HepG2 (cell line): Measurements from ENCODE around the gene KRTAP12-4. TPM values are rescaled to one million over a fixed set of nuclear protein-coding genes. Genes with fewer than 3 reads are reported as not detected.

Experiments
- ARID4A ChIP-seq: sonication (generic); formaldehyde crosslinking; IDR thresholded peaks from 2 replicates; pipeline ENCODE4 v1.5.0; 2020; ENCODE audit warnings: mild to moderate bottlenecking, missing genetic modification reagents, borderline replicate concordance
- BCL6 ChIP-seq: IDR thresholded peaks from 2 replicates; pipeline ENCODE4 v1.6.1; 2016; ENCODE audit warnings: missing genetic modification reagents, missing compliant biosample characterization
- CEBPZ ChIP-seq: IDR thresholded peaks from 2 replicates; pipeline ENCODE4 v1.6.1; 2012; ENCODE audit warnings: low read length, improper control_type of control experiment
- FIP1L1 ChIP-seq: fragments of 200-400 bp; formaldehyde crosslinking; IDR thresholded peaks from 2 replicates; pipeline ENCODE4 v1.6.1; 2018; ENCODE audit warnings: low read depth, mild to moderate bottlenecking, low read length, moderate library complexity, borderline replicate concordance; ENCODE audit not compliant: insufficient read depth
- HMGXB3 ChIP-seq: sonication (generic); formaldehyde crosslinking; IDR thresholded peaks from 2 replicates; pipeline ENCODE4 v1.4.0; 2020; ENCODE audit warnings: missing genetic modification reagents, borderline replicate concordance
- KLF6 ChIP-seq: IDR thresholded peaks from 2 replicates; pipeline ENCODE4 v1.8.0; 2016; ENCODE audit warnings: missing biosample characterization, missing genetic modification reagents
- MIER3 ChIP-seq: IDR thresholded peaks from 2 replicates; pipeline ENCODE4 v1.6.1; 2016; ENCODE audit warnings: missing compliant biosample characterization, borderline replicate concordance
- SAP130 ChIP-seq: IDR thresholded peaks from 2 replicates; pipeline ENCODE4 v1.6.1; 2016; ENCODE audit warnings: low read depth
- SOX5 ChIP-seq: IDR thresholded peaks from 2 replicates; pipeline ENCODE4 v1.6.1; 2016; ENCODE audit warnings: borderline replicate concordance
- SRSF1 ChIP-seq: fragments of 200-400 bp; formaldehyde crosslinking; optimal IDR thresholded peaks from 2 replicates; pipeline ENCODE3; 2017; ENCODE audit warnings: mild to moderate bottlenecking, low read depth, low read length, moderate library complexity
- TBX2 ChIP-seq: sonication (generic); formaldehyde crosslinking; IDR thresholded peaks from 2 replicates; pipeline ENCODE4 v1.5.0; 2020; ENCODE audit warnings: missing genetic modification reagents, mild to moderate bottlenecking, borderline replicate concordance
- ZNF292 ChIP-seq: sonication (generic); formaldehyde crosslinking; IDR thresholded peaks from 2 replicates; pipeline ENCODE4 v1.8.1; 2022; ENCODE audit warnings: mild to moderate bottlenecking, low read depth, missing genetic modification reagents, borderline replicate concordance
- ZNF350 ChIP-seq: sonication (generic); formaldehyde crosslinking; IDR thresholded peaks from 2 replicates; pipeline ENCODE4 v1.4.0; 2020; ENCODE audit warnings: mild to moderate bottlenecking, low read depth, missing genetic modification reagents, borderline replicate concordance
- ZNF567 ChIP-seq: sonication (generic); formaldehyde crosslinking; IDR thresholded peaks from 2 replicates; pipeline ENCODE4 v1.8.1; 2023; ENCODE audit warnings: mild to moderate bottlenecking, missing genetic modification reagents, borderline replicate concordance
- ZNF576 ChIP-seq: sonication (generic); formaldehyde crosslinking; IDR thresholded peaks from 2 replicates; pipeline ENCODE4 v1.4.0; 2020; ENCODE audit warnings: mild to moderate bottlenecking, missing genetic modification reagents
- polyA plus RNA-seq, 8 experiments: library from polyadenylated mRNA; depleted of rRNA in 3 of 8; stranded (reverse) in 7 of 8; unstranded in 1 of 8; fragments of >200 nt; fragmentation: Illumina TruSeq in 4 of 8; extraction: Trizol in 4 of 8; gene quantifications; 2 replicates each; pipeline versions ENCODE4 v1.2.1 to v1.2.3, GENCODE V29; 2011 to 2016; ENCODE audit warnings: low read depth in 4 of 8, missing spikeins in 1 of 8, mixed read lengths in 1 of 8; ENCODE audit not compliant: insufficient read depth in 1 of 8
- total RNA-seq, 5 experiments: library from RNA; depleted of rRNA; stranded (reverse); fragments of >200 nt; fragmentation: Illumina TruSeq; extraction: Trizol; gene quantifications; 2 replicates each; pipeline ENCODE4 v1.2.3, GENCODE V29; 2016; ENCODE audit warnings: low read depth in 1 of 5

KRTAP12-4 gene
- total and polyA plus RNA-seq, 2 of the 13 experiments (the other 11 are each of a cell fraction or from before 2014, with no cell fraction given): not detected

GRCh38 chr21:44702973-44703730, 48.7 kb upstream of the KRTAP12-4 start (continued):
- TF ChIP-seq ARID4A (CRISPR knock-in tag) (peak; percentile 47; the same call in 1 of the 2 replicates), ZNF292 (no peak), MIER3 (CRISPR knock-in tag) (peak; percentile 73; the same call in 1 of the 2 replicates), ZNF576 (no peak), ZNF350 (peak; percentile 62; the same call in 1 of the 2 replicates), SAP130 (CRISPR knock-in tag) (peak; percentile 70), ZNF567 (no peak), SOX5 (CRISPR knock-in tag) (peak; percentile 77; the same call in 1 of the 2 replicates), HMGXB3 (CRISPR knock-in tag) (0 out of 2 replicates have a peak, but pooled peaks have one; percentile 50), TBX2 (CRISPR knock-in tag) (peak; percentile 63), KLF6 (peak; percentile 76; the same call in 1 of the 2 replicates), SRSF1 (no peak), CEBPZ (no peak), FIP1L1 (no peak), BCL6 (CRISPR knock-in tag) (no peak)
